ENCODE data around the gene CPEB1. TPM values are rescaled to one million over a fixed set of nuclear protein-coding genes. Genes with fewer than 3 reads are reported as not detected.
A peak's percentile ranks its signal among the peaks of the same experiment; 100 is the strongest.
"Not testable (repeated sequence)": the region's sequence is repeated elsewhere in the genome, so short reads cannot be mapped to it uniquely, and the experiment has no call there.

Gene CPEB1
- total RNA-seq, 1 donor from 2014 or later: 2.5 TPM

- no peak for DNase-seq (ENCODE audit: low spot score)
Observed at GRCh38 chr15:82548700-82549099, 98.5 kb downstream of the CPEB1 start.

DNA sequence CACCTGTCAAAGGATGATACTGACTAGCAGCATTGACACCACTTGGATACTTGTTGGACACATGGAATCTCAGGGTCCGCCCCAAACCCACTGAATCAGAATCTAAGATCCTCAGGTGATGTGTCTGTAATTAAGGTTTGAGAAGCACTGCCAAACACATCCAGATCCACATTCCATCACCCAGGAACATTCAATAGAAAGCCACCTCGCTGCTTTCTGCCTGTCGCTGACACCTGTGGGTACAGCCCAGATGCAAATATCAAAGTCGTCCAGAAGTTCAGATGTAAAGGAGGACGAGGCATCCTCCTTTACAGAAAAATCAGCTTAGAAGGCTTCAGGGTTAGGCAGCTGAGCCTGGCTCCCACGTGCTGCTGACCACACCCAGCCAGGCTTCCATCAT, 101.7 kb downstream of the CPEB1 start:
- no peak for DNase-seq (ENCODE audit: low spot score)

- DNase-seq (ENCODE audit: low spot score): no peak
Observed at GRCh38 chr15:82545002-82545401, 102.2 kb downstream of the CPEB1 start.

GRCh38 chr15:82544431-82544830, 102.7 kb downstream of the CPEB1 start:
- no peak for DNase-seq (ENCODE audit: low spot score)

DNA sequence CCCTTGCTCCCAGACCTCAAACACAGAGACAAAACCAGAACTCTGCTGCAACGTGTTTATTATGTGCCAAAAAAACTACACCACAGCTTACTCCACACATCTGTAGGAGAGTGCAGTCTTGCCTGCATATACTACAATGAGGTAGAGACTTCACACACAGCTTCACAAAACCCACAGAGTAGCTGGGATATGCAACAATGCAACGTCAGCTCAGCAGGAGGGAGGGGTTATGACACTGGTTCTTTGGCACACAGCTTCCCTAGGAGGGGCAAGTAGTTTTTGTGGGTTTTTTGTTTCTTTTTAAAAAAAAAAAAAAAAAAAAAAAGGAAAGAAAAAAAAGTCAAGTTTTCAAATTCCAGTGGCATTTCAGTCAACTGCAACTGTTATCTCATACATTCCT, 104.0 kb downstream of the CPEB1 start:
- DNase-seq (ENCODE audit: low spot score): no peak

- DNase-seq (ENCODE audit: low spot score): no peak
Observed at GRCh38 chr15:82540984-82541431, 106.2 kb downstream of the CPEB1 start.

DNA sequence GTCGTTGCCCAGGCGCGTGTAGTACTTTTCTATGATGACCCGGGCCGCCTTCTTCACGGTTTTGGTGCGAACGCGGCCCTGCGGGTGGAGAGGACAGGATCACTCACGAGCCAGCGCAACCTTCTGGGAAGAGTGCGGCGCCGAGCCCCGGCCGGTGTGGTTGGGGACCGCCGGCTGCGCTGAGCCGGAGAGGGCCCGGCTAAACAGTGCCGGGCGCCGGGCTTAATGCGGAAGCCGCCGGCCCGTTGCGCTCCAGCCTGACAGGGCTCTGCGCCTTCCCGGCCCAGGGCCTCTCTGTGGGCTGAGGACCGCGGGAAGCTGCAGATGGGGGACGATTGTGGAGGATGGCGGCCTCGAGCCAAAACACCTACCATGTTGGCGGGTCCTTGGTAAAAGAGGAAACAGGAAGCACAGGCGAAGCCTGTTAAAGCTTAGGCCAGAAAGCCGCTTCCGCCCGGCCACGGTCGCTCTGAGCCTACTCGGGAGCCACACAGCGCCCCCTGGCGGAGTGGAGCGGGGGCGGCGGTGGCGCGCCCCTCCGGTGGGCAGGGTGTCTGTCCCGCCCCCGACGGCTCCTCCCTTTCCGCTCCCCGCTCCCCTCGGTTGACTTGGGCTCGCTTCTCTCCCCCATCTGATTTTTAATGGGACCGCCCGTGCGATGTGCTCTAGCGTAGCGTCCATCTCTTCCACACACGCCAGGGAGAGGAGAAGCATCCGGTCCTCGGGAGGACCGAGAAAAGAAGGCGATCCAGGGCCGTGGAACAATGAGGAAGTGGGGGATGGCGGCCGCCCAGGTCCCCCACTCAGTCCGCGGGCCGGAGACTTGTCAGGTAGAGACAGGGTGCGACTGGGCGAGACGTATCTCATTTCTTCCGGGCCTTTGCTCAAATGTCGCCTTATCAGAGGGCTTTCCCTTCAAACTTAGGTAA, 106.8 kb downstream of the CPEB1 start, which contains the start of gene RPS17:
RPS17 (minus strand) TSS at position 403 of the 929 bp plus-strand sequence; CDS start at position 374, 29 bp downstream.
- peak; percentile 99 for DNase-seq (ENCODE audit: low spot score)

- no peak for DNase-seq (ENCODE audit: low spot score)
Observed at GRCh38 chr15:82539691-82540054, 107.5 kb downstream of the CPEB1 start.

DNA sequence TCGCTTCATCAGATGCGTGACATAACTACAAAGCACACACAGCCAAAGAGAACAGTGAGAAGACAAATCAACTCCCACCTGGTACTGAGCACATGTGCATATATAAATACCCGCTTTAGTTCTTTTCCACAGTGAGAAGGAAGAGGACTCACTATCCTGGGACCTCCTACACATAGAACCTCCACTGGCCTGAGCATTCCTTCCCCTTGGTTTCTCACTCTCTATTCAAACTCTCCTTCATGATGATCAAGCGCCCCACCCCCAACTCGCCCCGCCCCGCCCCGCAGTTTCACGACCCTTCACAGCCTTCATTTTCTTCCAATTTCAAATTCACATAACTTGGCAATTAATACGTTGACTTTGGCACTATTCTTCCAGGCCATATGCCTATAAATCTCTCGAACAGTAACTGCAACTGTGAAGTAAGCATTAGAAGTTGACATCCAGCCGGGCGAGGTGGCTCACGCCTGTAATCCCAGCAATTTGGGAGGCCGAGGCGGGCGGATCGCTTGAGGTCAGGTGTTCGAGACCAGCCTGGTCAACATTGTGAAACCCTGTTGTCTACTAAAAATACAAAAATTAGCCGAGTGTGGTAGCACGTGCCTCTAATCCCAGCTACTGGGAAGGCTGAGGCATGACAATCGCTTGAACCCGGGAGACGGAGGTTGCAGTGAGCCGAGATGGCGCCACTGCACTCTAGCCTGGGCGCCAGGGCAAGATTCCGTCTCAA, 108.0 kb downstream of the CPEB1 start:
- DNase-seq (ENCODE audit: low spot score): no peak

GRCh38 chr15:82537351-82537908, 109.7 kb downstream of the CPEB1 start:
- DNase-seq (ENCODE audit: low spot score): no peak

DNA sequence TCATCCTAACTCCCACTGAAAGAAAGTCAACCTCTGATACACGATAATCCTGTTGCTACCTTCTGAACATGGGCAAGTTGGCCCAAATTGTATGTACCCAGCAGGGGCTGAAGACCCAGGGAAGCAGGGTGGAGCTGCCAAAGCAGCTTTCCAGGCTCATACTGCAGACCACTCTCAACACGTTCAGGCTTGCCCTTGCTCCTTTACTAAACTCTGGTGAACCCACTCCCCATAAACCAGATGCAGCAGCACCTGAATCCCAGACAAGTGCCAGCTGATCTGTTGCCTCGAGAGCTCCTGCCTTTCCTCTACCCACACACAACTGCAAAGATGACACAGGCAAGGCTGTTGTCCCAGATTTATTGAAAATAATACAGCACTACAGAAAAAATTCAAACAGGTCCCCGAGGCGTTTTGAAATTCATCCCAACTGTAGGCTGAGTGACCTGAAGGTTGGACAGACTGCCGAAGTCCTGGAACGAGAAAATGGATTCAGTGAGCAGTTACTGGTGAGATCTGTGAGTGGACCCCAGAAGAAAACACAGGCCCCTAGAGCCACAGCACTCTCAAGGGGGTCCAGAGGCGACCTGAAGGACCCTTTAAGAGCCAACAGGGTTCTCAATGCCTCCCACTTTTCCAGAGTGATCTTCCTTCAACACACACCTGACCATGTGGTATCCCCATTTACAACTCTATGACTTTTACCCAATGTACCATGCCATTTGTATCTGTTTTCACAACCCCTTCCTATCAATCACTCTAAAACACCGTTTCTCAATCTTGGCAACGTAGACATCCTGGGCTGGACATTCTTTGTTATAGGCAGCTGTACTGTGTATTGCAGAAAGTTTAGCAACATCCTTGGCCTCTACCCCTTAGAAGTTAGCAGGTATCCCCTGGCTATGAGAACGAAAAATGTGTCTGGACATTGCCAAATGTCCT, 110.5 kb downstream of the CPEB1 start:
- DNase-seq (ENCODE audit: low spot score): no peak

DNA sequence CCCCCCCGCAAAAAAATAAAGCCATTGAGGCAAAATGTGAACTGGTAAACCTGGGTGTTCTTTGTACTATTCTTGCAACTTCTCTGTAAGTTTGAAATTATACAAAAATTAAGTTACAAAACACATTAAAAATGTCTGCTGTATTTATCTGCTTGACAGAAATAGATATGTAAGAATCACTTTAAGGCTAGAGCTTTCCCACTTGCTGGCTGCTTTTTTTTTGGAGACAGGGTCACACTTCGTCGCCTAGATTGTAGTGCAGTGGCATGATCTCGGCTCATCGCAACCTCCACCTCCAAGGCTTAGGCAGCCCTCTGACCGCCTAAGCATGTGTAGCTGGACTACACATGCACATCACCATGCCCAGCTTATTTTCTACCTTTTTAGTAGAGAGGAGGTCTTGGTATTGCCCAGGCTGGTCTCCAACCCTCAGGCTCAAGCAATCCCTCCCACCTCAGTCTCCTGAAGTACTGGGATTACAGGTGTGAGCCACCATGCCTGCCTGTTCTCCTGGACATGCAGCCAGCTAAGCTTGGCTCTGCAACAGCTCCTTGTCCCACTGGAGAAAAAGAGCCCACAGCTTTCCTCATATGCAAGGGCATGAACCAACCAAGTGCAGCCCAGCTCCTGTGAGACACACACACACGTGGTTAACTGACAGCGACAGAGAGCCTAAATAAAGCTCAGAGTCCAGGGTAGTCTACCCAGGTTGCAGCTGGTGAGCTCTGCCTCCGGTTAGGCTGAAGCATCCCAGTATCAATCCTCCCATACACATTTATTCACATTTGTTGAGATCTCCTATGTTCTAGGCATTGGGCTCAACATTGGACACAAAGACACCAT, 111.4 kb downstream of the CPEB1 start:
- no peak for DNase-seq (ENCODE audit: low spot score)

DNA sequence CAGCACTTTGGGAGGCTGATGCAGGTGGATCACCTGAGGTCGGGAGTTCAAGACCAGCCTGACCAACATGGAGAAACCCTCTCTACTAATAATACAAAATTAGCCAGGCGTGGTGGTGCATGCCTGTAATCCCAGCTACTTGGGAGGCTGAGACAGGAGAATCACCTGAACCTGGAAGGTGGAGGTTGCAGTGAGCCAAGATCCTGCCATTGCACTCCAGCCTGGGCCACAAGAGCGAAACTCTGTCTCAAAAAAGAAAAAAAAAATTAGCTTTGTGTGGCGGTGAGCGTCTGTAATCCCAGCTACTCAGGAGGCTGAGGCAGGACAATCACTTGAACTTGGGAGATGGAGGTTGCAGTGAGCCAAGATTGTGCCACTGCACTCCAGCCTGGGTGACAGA, 112.0 kb downstream of the CPEB1 start:
- DNase-seq (ENCODE audit: low spot score): not testable (repeated sequence)

DNA sequence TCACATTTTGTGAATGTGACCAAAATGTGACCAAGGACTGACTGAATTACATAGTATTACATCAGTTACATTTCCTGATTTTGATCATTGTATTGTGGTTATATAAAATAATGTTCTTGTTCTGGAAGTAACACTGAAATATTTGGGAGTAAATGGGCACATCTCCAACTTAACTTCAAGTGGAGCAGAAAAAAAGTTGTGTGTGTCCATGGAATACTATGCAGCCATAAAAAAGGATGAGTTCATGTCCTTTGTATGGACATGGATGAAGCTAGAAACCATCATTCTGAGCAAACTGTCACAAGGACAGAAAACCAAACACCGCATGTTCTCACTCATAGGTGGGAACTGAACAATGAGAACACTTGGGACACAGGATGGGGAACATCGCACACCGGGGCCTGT, 112.7 kb downstream of the CPEB1 start:
- not testable (repeated sequence) for DNase-seq (ENCODE audit: low spot score)

- DNase-seq (ENCODE audit: low spot score): no peak
Observed at GRCh38 chr15:82533801-82534200, 113.4 kb downstream of the CPEB1 start.

DNA sequence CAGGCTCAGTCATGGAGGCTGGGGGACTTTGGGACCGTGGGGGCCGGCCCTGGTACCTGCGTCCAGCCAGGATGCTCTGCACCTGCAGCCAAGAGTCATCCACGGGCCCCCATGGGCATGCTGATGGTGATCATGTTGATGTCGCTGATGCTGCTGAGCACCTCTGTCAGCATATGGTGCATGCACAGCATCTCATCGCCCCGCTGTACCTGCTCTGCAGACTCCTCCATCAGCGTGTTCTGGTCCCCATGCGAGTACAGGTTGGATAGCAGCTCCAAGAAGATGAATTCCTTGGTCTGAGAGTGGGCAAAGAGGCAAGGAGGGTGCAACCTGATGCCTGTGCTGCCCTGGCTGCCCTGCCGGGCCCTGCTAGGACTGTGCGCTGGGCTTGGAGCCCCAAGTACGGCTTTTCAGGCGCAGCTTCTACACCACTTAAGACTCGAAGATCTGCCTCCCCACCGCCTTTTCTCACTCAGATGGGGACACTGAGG, 114.1 kb downstream of the CPEB1 start:
- no peak for DNase-seq (ENCODE audit: low spot score)

DNA sequence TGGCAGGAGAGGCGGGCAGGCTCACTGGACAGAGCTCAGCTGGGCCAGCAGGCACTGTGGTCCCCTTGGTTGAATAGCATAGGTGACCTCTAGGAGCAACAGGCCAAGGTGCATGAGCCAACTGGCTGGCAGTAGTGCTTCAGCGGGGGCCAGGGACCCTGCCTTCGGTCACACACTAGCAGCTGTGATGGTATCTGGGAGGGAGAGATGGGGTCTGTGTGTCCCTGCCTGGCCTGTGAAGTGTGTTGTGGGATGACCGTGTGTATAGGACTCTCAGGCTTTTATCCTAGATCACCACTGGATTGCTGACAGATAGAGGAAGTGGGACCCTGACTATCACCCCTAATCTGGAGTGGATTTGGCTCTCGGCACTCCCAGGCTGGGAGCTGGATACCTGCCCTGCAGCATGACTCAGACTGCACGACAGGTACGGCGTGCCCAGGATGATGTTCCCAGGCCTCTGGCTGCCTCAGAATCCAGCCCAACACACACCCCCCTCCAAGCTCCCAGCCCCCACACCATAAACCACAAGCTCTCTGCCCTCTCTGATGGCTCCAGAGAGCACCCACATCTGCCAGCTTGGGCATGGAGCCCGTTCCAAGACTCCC, 114.7 kb downstream of the CPEB1 start:
- DNase-seq (ENCODE audit: low spot score): no peak

GRCh38 chr15:82531496-82532382, 115.4 kb downstream of the CPEB1 start:
- DNase-seq (ENCODE audit: low spot score): no peak

Data from mesenteric fat pad (tissue), 1 donor.